Measurements from ENCODE around the gene CRIM1. TPM values are rescaled to one million over a fixed set of nuclear protein-coding genes. Genes with fewer than 3 reads are reported as not detected.

The CRIM1 gene
- total RNA-seq, 1 donor from 2014 or later = 0.58 TPM

DNA sequence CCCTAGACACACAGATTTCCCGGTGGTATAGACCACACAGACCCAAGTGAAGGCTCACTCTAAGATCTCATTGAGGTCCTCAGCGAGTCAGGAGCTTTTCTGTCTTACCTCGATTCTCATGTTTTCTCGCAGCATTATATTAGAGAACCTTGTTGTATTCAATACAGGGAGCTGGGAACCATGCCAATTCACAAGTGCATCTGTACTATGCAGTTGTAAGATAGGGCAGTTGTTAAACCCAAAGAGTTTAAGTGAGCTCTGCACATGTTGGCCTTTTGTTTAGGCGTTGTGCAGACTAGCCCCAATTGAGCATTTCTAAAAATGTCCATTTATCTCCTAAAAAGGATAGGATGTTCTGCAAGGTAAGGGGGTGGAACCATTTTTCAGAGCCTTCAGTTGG, 182.8 kb downstream of the CRIM1 start:
- Mint-ChIP-seq H3K9me3 (no peaks in the 10 kb centered on the region), H3K4me1 (no peaks in the 10 kb centered on the region), H3K27me3 (no peaks in the 10 kb centered on the region), H3K4me3 (no peak overlapping the region), H3K36me3 (ENCODE audit: low read depth) (no peaks in the 10 kb centered on the region), H3K27ac (no peak overlapping the region)
- POLR2A ChIA-PET = no interaction called here
- TF ChIP-seq CTCF (IDR thresholded peaks at IDR 0.05) = no peak
- intact Hi-C loops (cut with micrococcal nuclease) = no loop called here
- CTCF ChIA-PET = no interaction called here
- DNase-seq = no peak
- ATAC-seq (ENCODE audit: low read depth) = no peak

- DNase-seq (no peak), ATAC-seq (ENCODE audit: low read depth) (no peak)
- CTCF ChIA-PET = no interaction called here
- no peaks in the 10 kb centered on the region for H3K4me1 Mint-ChIP-seq
- no peak for TF ChIP-seq CTCF (IDR thresholded peaks at IDR 0.05)
- H3K27me3 Mint-ChIP-seq = no peaks in the 10 kb centered on the region
- no peaks in the 10 kb centered on the region for H3K36me3 Mint-ChIP-seq (ENCODE audit: low read depth)
- no peak overlapping the region for H3K4me3 Mint-ChIP-seq
- no peak overlapping the region for H3K27ac Mint-ChIP-seq
- intact Hi-C loops (cut with micrococcal nuclease) = no loop called here
- no peaks in the 10 kb centered on the region for H3K9me3 Mint-ChIP-seq
- POLR2A ChIA-PET = no interaction called here
These were observed 184.1 kb downstream of the CRIM1 start for GRCh38 chr2:36539631-36540030.

DNA sequence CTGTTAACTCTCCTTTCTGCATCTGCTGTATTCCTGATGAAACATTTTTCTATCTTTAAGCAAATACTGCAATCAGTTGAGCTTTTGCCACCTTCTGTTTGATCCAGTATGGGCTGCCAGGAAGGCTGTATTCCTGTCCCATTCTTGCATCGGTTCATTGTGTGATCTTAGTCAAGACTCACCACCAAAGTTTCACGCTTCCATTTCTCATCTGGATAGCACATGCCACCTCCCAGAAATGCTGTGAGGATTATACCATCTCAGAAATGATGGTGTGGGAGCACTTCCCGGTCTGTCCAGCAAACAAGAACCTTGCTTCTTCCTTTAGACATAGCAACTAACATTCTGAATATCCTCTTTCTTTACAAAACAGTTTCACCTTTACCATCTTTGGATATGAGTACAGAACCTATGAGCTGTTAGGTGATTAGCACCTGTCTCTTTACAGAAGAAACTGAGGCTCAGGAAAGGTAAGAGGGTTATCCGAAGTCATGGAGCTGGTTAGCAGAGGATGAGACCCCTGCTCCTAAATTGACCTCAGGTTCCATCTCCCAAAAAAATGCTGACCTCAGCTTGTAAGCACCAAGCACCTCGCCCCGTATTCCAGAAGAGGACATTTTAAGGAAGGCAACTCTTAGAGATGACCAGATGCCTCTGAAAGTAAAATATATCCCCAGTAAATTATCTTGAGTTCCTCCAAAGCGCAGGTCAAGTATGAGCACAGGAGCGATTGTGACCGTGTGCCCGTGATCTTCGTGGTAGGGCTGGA, 185.6 kb downstream of the CRIM1 start:
- Mint-ChIP-seq H3K4me3 (no peak overlapping the region), H3K27ac (no peak overlapping the region), H3K9me3 (no peaks in the 10 kb centered on the region), H3K36me3 (ENCODE audit: low read depth) (peaks cover 3% of the 10 kb centered on the region), H3K27me3 (no peaks in the 10 kb centered on the region), H3K4me1 (no peaks in the 10 kb centered on the region)
- CTCF ChIA-PET = no interaction called here
- POLR2A ChIA-PET = no interaction called here
- intact Hi-C loops (cut with micrococcal nuclease) = no loop called here
- DNase-seq = no peak
- no peak for TF ChIP-seq CTCF (IDR thresholded peaks at IDR 0.05)
- no peak for ATAC-seq (ENCODE audit: low read depth)

- CTCF ChIA-PET = no interaction called here
- no peak for TF ChIP-seq CTCF (IDR thresholded peaks at IDR 0.05)
- H3K9me3 Mint-ChIP-seq = no peaks in the 10 kb centered on the region
- no peak for DNase-seq
- intact Hi-C loops (cut with micrococcal nuclease) = no loop called here
- H3K4me3 Mint-ChIP-seq = no peak overlapping the region
- H3K36me3 Mint-ChIP-seq (ENCODE audit: low read depth) = peaks cover 8% of the 10 kb centered on the region
- POLR2A ChIA-PET = no interaction called here
- no peak overlapping the region for H3K27ac Mint-ChIP-seq
- ATAC-seq (ENCODE audit: low read depth) = no peak
- no peaks in the 10 kb centered on the region for H3K27me3 Mint-ChIP-seq
- H3K4me1 Mint-ChIP-seq = no peaks in the 10 kb centered on the region
These were observed 186.5 kb downstream of the CRIM1 start for GRCh38 chr2:36541891-36542595.

DNA sequence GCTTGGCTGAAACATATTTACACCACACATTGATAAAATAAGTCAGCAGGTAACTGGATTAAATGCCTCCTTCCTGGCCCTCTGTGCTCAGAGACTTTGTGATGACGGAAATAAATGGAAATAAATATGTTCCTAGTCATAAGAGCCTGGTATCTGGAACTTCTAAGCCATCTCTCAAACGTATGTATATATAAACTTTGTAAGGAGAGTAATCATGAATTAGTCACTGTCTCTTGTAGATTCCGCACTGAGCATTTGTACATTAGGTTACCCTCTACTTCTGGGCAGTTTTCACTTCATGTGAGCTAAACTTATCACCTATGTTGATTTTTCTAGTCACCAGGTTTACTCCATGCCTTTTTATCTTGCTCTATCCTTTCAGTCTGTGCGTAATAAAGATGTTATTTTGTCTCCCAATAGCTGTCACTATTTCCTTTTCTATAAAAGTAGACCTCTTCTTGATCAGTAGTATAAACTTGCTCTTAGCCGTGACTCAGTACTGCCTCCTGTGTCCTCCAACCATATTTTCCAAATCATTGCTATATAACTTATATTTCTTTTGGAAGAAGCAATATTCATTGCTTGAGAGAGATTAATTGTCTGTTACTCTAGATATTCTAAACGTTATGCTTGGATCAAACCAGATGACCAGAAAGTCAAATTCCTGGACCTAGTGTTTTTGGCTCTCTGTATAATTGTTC, 189.2 kb downstream of the CRIM1 start:
- POLR2A ChIA-PET = no interaction called here
- peaks cover 31% of the 10 kb centered on the region for H3K36me3 Mint-ChIP-seq (ENCODE audit: low read depth)
- H3K9me3 Mint-ChIP-seq = no peaks in the 10 kb centered on the region

More for the DNA sequence above, 189.2 kb downstream of the CRIM1 start:
- Mint-ChIP-seq H3K27me3 (no peaks in the 10 kb centered on the region), H3K4me3 (no peak overlapping the region), H3K27ac (no peak overlapping the region), H3K4me1 (no peaks in the 10 kb centered on the region)
- intact Hi-C loops (cut with micrococcal nuclease) = no loop called here
- no peak for TF ChIP-seq CTCF (IDR thresholded peaks at IDR 0.05)
- DNase-seq = no peak
- ATAC-seq (ENCODE audit: low read depth) = no peak
- CTCF ChIA-PET = no interaction called here
